ENCODE measurements around the gene OGFR.

- TF ChIP-seq EZH2 (IDR thresholded peaks at IDR 0.05; ENCODE audit: low read depth, unreplicated experiment) (no peak), CTCF (conservative IDR thresholded peaks at IDR 0.05; ENCODE audit: low read depth in 2 of 2) (no peak), POLR2AphosphoS5 (IDR thresholded peaks at IDR 0.05; ENCODE audit: low read depth) (no peak), NANOG (IDR thresholded peaks at IDR 0.05; ENCODE audit: borderline replicate concordance) (no peak), REST (IDR thresholded peaks at IDR 0.05; ENCODE audit: unreplicated experiment) (no peak)
These were observed 47.6 kb downstream of the OGFR start for GRCh38 chr20:62852196-62852595.

All from GM23338 (cell line).